Keratinocyte (primary cell): Measurements from ENCODE around the gene TAGLN2.

Experiments
- CTCF ChIP-seq, 3 experiments: IDR thresholded peaks in 1 of 3; conservative IDR thresholded peaks in 1 of 3; optimal IDR thresholded peaks in 1 of 3; 2 replicates in 2 of 3; 3 replicates in 1 of 3; pipeline versions ENCODE3 to v1.5.1; 2011; ENCODE audit warnings: low read length in 3 of 3, mild to moderate bottlenecking in 3 of 3, moderate library complexity in 2 of 3, control low read depth in 1 of 3, inconsistent platforms in 1 of 3; ENCODE audit not compliant: insufficient read depth in 2 of 3; ENCODE audit errors: extremely low read depth in 1 of 3
- EZH2 ChIP-seq: IDR thresholded peaks from one replicate; pipeline ENCODE4 v1.6.1; 2012; ENCODE audit warnings: inconsistent platforms, mild to moderate bottlenecking, low read length, moderate library complexity

GRCh38 chr1:159965263-159965662, 40.0 kb upstream of the TAGLN2 start:
- TF ChIP-seq CTCF (optimal IDR thresholded peaks at IDR 0.05 in 1 of 3, IDR thresholded peaks at IDR 0.05 in 1 of 3, conservative IDR thresholded peaks at IDR 0.05 in 1 of 3; ENCODE audit: extremely low read depth in 1 of 3, insufficient read depth in 2 of 3, low read length in 3 of 3) (no peak), EZH2 (no peak)
